GM18511 (cell line): ENCODE measurements around the gene TMEFF1.

Source experiments
- ATAC-seq: cut with Tn5 transposase; IDR thresholded peaks from one replicate; pipeline ENCODE4 v1.9.1; 2021; ENCODE audit warnings: mild to moderate bottlenecking, moderate library complexity; ENCODE audit not compliant: unreplicated experiment

Gene TMEFF1

GRCh38 chr9:100598641-100599145 lies 125.7 kb downstream of the TMEFF1 start:
- peak; percentile 84 for ATAC-seq

GRCh38 chr9:100600521-100601079 lies 127.7 kb downstream of the TMEFF1 start:
- no peak for ATAC-seq

- peak; percentile 61 for ATAC-seq
Observed at GRCh38 chr9:100601216-100601615, 128.3 kb downstream of the TMEFF1 start.

- ATAC-seq: no peak
Observed at GRCh38 chr9:100602342-100602801, 129.4 kb downstream of the TMEFF1 start.

- no peak for ATAC-seq
Observed at GRCh38 chr9:100605405-100605804, 132.5 kb downstream of the TMEFF1 start.

GRCh38 chr9:100619194-100619593 lies 146.2 kb downstream of the TMEFF1 start:
- peak; percentile 67 for ATAC-seq

- ATAC-seq: peak; percentile 75
Observed at GRCh38 chr9:100619665-100620064, 146.7 kb downstream of the TMEFF1 start.

GRCh38 chr9:100623969-100624368 lies 151.0 kb downstream of the TMEFF1 start:
- no peak for ATAC-seq

- ATAC-seq: no peak
Observed at GRCh38 chr9:100626949-100627348, 154.0 kb downstream of the TMEFF1 start.
